Kidney epithelial cell (primary cell): ENCODE results near the gene PKNOX2. TPM values are rescaled to one million over a fixed set of nuclear protein-coding genes. Genes with fewer than 3 reads are reported as not detected.
A peak's percentile ranks its signal among the peaks of the same experiment; 100 is the strongest.

Experiments
- DNase-seq: peaks from one replicate; pipeline ENCODE4 v3.0.0-alpha.2; 2010; ENCODE audit warnings: low read depth
- H3K27me3 ChIP-seq: 2 replicates; pipeline ENCODE4 v1.6.0; 2011; ENCODE audit warnings: low read length; ENCODE audit not compliant: control insufficient read depth, insufficient read depth
- H3K36me3 ChIP-seq: 2 replicates; pipeline ENCODE4 v1.5.1; 2011; ENCODE audit warnings: low read length; ENCODE audit not compliant: control insufficient read depth, insufficient read depth
- H3K4me3 ChIP-seq: 2 replicates; pipeline ENCODE4 v1.5.1; 2011; ENCODE audit warnings: low read depth, mild to moderate bottlenecking, control low read depth, low read length
- total RNA-seq: library from RNA; depleted of rRNA; stranded (reverse); fragments of >200 nt; gene quantifications from 2 replicates; pipeline ENCODE4 v1.2.3, GENCODE V29; 2015
- TF ChIP-seq, protein P1 (sequence below): IDR thresholded peaks from 2 replicates; pipeline ENCODE4 v1.5.1; 2011; ENCODE audit warnings: mild to moderate bottlenecking, moderate library complexity, low read length, control low read depth, inconsistent platforms; ENCODE audit not compliant: insufficient read depth, poor library complexity, severe bottlenecking

Gene PKNOX2
- total RNA-seq, 1 donor from 2014 or later: 0.42 TPM

DNA sequence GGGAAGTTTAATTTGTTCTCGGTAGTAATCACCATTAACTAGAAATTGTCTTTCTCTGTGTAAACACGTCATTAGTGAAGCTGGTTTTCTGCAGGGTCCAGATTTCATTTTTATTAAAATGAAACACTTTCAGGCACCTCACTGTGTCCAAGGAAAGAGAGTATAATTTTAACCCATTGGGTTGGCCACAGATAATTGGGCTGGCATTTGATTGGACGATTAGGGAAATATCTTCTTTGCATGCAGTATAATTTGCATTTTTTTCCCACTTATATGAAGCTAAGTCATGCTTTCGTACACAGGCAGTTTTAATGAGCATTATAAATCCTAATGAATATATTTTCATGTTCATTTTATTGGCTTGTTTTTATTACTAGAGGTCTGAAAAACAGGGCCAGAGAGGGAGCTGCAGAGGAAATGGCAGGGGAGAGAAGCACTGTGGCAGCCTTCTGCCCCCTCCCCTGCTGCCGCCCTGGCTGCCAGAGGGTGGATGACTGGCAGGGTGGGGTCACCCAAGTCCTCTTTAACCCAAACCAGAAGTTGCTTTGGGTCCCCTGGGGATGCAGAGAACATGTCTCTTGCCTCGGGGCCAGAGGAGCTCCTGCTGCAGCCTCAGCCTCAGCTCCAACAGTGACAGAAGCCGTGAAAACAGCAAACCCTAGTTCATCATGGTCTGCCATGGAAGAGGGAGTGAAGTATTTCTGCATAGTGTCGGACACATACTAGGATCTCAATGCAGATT, 93.9 kb downstream of the PKNOX2 start:
- no peak overlapping the region for H3K4me3 ChIP-seq
- peaks cover 3% of the 10 kb centered on the region for H3K27me3 ChIP-seq
- TF ChIP-seq, protein P1, sequence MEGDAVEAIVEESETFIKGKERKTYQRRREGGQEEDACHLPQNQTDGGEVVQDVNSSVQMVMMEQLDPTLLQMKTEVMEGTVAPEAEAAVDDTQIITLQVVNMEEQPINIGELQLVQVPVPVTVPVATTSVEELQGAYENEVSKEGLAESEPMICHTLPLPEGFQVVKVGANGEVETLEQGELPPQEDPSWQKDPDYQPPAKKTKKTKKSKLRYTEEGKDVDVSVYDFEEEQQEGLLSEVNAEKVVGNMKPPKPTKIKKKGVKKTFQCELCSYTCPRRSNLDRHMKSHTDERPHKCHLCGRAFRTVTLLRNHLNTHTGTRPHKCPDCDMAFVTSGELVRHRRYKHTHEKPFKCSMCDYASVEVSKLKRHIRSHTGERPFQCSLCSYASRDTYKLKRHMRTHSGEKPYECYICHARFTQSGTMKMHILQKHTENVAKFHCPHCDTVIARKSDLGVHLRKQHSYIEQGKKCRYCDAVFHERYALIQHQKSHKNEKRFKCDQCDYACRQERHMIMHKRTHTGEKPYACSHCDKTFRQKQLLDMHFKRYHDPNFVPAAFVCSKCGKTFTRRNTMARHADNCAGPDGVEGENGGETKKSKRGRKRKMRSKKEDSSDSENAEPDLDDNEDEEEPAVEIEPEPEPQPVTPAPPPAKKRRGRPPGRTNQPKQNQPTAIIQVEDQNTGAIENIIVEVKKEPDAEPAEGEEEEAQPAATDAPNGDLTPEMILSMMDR: no peak
- DNase-seq: no peak
- H3K36me3 ChIP-seq: no peaks in the 10 kb centered on the region

DNA sequence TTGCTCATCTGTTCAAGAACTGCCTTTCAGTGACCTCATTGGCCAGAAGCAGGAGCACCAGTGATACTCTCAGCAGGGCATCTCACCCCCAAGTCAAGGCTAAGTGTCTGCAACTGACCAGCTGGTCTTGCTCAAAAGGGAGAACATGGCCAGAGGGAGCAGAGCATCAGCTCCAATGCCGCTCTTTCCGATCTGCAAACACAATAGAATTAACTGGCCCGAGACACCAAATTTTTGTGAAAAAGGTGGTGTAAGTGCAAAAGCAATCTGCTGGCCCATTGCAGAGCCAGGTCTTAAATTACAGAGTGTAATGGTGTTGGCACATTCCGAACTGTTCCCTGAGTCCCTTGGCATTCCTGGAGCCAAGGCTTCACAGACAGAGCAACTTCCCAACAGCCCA, 97.0 kb downstream of the PKNOX2 start:
- Histone ChIP-seq H3K4me3 (no peak overlapping the region), H3K27me3 (peaks cover 3% of the 10 kb centered on the region)
- TF ChIP-seq, protein P1: no peak

DNA sequence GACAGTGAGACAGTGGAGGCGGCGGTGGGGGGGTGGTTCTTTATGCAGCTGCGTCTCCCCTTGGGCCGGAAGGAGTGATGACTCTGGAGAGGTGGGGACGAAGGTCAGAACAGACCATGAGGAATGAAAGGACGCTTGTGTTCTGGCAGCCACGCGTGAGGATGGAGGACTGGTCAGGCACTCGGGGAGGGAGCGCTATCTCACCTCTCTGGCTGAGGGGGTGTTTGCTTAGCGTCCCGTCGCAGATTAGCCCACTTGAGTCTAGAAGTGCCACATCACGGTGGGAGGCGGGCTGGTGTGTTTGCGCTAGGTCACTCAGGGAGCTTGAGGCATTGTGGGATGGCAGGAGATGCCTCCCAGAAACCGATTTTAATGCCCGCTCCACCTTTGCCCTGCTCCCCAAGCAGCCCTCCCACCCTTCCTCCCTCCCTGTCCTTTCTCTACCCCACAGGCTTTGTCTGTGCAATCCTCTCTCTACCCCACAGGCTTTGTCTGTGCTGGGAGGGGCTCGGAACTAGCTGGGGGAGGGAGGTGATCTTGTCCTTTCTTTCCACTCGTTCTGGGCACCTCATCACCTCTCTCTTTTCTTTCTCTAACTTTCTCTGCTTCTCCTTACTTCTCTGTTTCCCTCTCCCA, 97.8 kb downstream of the PKNOX2 start:
- TF ChIP-seq, protein P1: no peak
- Histone ChIP-seq H3K27me3 (peaks cover 3% of the 10 kb centered on the region), H3K36me3 (no peaks in the 10 kb centered on the region), H3K4me3 (no peak overlapping the region)
- no peak for DNase-seq

More for the DNA sequence above, 97.0 kb downstream of the PKNOX2 start:
- no peaks in the 10 kb centered on the region for H3K36me3 ChIP-seq
- no peak for DNase-seq

DNA sequence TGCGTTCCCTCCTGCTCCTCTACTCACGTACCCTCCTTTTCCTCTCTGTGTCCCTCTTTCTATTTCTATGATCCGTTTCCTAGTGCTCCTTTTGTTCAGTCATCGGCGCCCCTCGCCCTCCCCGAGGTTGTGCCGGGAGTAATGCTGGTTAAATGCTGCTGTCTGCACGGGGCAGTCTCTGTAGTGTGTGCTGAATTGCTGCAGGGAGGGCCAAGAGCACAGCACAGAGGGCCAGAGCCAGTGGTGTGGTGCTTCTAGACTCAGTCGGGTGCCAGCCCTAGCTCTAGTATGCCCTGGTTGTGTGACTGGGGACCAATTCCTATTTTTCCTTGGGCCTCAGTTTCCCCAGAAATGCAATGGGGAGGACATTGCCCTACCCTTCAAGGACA, 98.3 kb downstream of the PKNOX2 start:
- TF ChIP-seq, protein P1: no peak
- no peaks in the 10 kb centered on the region for H3K36me3 ChIP-seq
- H3K27me3 ChIP-seq: peaks cover 3% of the 10 kb centered on the region
- H3K4me3 ChIP-seq: no peak overlapping the region
- DNase-seq: no peak

DNA sequence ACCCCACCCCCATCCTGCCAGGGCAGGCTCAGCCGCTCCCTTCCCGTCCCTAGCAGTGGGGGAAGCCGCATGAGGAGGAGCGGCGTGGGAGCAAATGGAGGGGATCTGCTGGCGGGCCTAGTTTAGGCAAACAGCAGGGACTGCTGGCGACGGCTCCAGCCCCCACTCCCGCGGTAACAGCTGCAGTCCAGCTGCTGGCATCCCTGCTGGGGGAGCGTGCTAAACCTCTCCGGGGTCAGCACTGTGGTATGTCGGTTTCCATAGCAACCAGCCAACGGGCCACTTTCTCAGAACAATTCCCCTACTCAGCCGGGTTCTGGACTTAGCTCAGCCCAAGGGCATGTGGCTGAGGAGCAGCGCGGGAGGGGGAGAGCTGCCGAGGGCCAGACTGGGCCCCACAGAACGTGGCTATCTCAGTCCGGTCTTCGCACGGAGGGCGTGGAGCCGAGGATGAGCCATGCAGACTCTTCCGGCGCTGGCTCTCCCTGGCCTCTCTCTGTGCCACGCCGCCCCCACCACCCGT, 98.8 kb downstream of the PKNOX2 start:
- no peak overlapping the region for H3K4me3 ChIP-seq
- H3K36me3 ChIP-seq: no peaks in the 10 kb centered on the region
- peak; percentile 77 for DNase-seq
- TF ChIP-seq, protein P1: no peak
- peaks cover 3% of the 10 kb centered on the region for H3K27me3 ChIP-seq
